ENCODE measurements around the gene FEN1. TPM values are rescaled to one million over a fixed set of nuclear protein-coding genes. Genes with fewer than 3 reads are reported as not detected.

Gene FEN1
- polyA plus RNA-seq, 3 donors, result 3.5 to 6.4 (median 4.3) TPM

GRCh38 chr11:61844909-61845565, 52.3 kb downstream of the FEN1 start:
- no peaks in the 10 kb centered on the region for H3K4me1 Mint-ChIP-seq
- Histone ChIP-seq H3K9ac (ENCODE audit: insufficient read depth, low read length, poor library complexity, severe bottlenecking) (no peak overlapping the region), H3K4me1 (ENCODE audit: control insufficient read depth in 1 of 2, insufficient read depth in 2 of 2, low read length in 2 of 2) (no peaks in the 10 kb centered on the region), H3K9me3 (replicated peaks in 1 of 2; ENCODE audit: control insufficient read depth in 1 of 2, insufficient read depth in 1 of 2, low read length in 2 of 2) (no peaks in the 10 kb centered on the region), H3K4me2 (replicated peaks; ENCODE audit: extremely low read depth, low read length, poor library complexity, severe bottlenecking) (no peak overlapping the region), H3K36me3 (replicated peaks in 1 of 2; ENCODE audit: control insufficient read depth in 1 of 2, insufficient read depth in 2 of 2, low read length in 2 of 2) (peaks cover 19 to 61% of the 10 kb centered on the region in 2 donors), H4K20me1 (ENCODE audit: insufficient read depth, low read length) (no peaks in the 10 kb centered on the region), H3K79me2 (ENCODE audit: insufficient read depth, low read length) (no peaks in the 10 kb centered on the region), H2AFZ (ENCODE audit: insufficient read depth, low read depth, low read length, poor library complexity, severe bottlenecking) (no peak overlapping the region), H3K27ac (ENCODE audit: low read depth in 1 of 2, low read length in 2 of 2) (no peak overlapping the region), H3K27me3 (ENCODE audit: control insufficient read depth in 2 of 2, insufficient read depth in 2 of 2, low read length in 2 of 2) (no peaks in the 10 kb centered on the region), H3K4me3 (replicated peaks in 1 of 3; ENCODE audit: low read depth in 2 of 3, low read length in 3 of 3) (no peak overlapping the region)
- peaks cover 0 to 5% (median 0%) of the 10 kb centered on the region in 3 donors for H3K27me3 Mint-ChIP-seq (ENCODE audit: low read depth in 3 of 3)
- TF ChIP-seq CTCF (IDR thresholded peaks at IDR 0.05), result no peak
- H3K4me3 Mint-ChIP-seq, result no peak overlapping the region
- peaks cover 44 to 93% of the 10 kb centered on the region in 2 donors for H3K36me3 Mint-ChIP-seq
- intact Hi-C loops (cut with micrococcal nuclease), result no loop called here
- peaks cover 0 to 2% (median 0%) of the 10 kb centered on the region in 7 donors for H3K9me3 Mint-ChIP-seq
- H3K27ac Mint-ChIP-seq, result peak overlapping the region in 2 of 7 donors; percentile 61
- 100% methylated on average over 4 of the region's 16 CpGs for WGBS (ENCODE audit: insufficient coverage)
- no peak for DNase-seq

- peaks cover 0 to 5% (median 0%) of the 10 kb centered on the region in 3 donors for H3K27me3 Mint-ChIP-seq (ENCODE audit: low read depth in 3 of 3)
- Histone ChIP-seq H3K9ac (ENCODE audit: insufficient read depth, low read length, poor library complexity, severe bottlenecking) (no peak overlapping the region), H3K36me3 (replicated peaks in 1 of 2; ENCODE audit: control insufficient read depth in 1 of 2, insufficient read depth in 2 of 2, low read length in 2 of 2) (peaks cover 18 to 59% of the 10 kb centered on the region in 2 donors), H3K27me3 (ENCODE audit: control insufficient read depth in 2 of 2, insufficient read depth in 2 of 2, low read length in 2 of 2) (no peaks in the 10 kb centered on the region), H3K27ac (ENCODE audit: low read depth in 1 of 2, low read length in 2 of 2) (no peak overlapping the region), H3K79me2 (ENCODE audit: insufficient read depth, low read length) (no peaks in the 10 kb centered on the region), H3K4me2 (replicated peaks; ENCODE audit: extremely low read depth, low read length, poor library complexity, severe bottlenecking) (no peak overlapping the region), H3K4me1 (ENCODE audit: control insufficient read depth in 1 of 2, insufficient read depth in 2 of 2, low read length in 2 of 2) (no peaks in the 10 kb centered on the region), H2AFZ (ENCODE audit: insufficient read depth, low read depth, low read length, poor library complexity, severe bottlenecking) (no peak overlapping the region), H4K20me1 (ENCODE audit: insufficient read depth, low read length) (no peaks in the 10 kb centered on the region), H3K4me3 (replicated peaks in 1 of 3; ENCODE audit: low read depth in 2 of 3, low read length in 3 of 3) (no peak overlapping the region), H3K9me3 (replicated peaks in 1 of 2; ENCODE audit: control insufficient read depth in 1 of 2, insufficient read depth in 1 of 2, low read length in 2 of 2) (no peaks in the 10 kb centered on the region)
- H3K9me3 Mint-ChIP-seq, result peaks cover 0 to 2% (median 0%) of the 10 kb centered on the region in 7 donors
- DNase-seq, result no peak
- no peak for TF ChIP-seq CTCF (IDR thresholded peaks at IDR 0.05)
- no peaks in the 10 kb centered on the region for H3K4me1 Mint-ChIP-seq
- WGBS (ENCODE audit: insufficient coverage), result 98% methylated on average over 7 of the region's 10 CpGs
- intact Hi-C loops (cut with micrococcal nuclease), result no loop called here
- no peak overlapping the region for H3K4me3 Mint-ChIP-seq
- H3K36me3 Mint-ChIP-seq, result peaks cover 34 to 93% of the 10 kb centered on the region in 2 donors
- H3K27ac Mint-ChIP-seq, result peak overlapping the region in 1 of 7 donors; percentile 78
These were observed 53.8 kb downstream of the FEN1 start for GRCh38 chr11:61846362-61847020.

Other genes starting within 250 kb of the FEN1 start
- not detected for gene SYT7, start 211.8 kb upstream of the FEN1 start, polyA plus RNA-seq
- 1 to 10 TPM in 1 of 3 donors, under 1 TPM in 2; 0.16 to 6.7 (median 0.73) TPM for gene DAGLA, start 112.5 kb upstream of the FEN1 start, polyA plus RNA-seq
- gene MYRF, start 40.3 kb upstream of the FEN1 start, polyA plus RNA-seq, result under 1 TPM in 2 of 3 donors, not detected in 1; 0.18 to 0.19 TPM
- gene TMEM258, start 312 bp upstream of the FEN1 start, polyA plus RNA-seq, result 100 to 1,000 TPM; 199 to 224 (median 220) TPM
- gene FADS1, start 24.1 kb downstream of the FEN1 start, polyA plus RNA-seq, result 10 to 100 TPM; 10.6 to 31.8 (median 29.2) TPM
- gene FADS2, start 35.4 kb downstream of the FEN1 start, polyA plus RNA-seq, result 10 to 100 TPM in 1 of 3 donors, 1 to 10 TPM in 2; 5.1 to 19.9 (median 6.4) TPM
- gene FADS3, start 98.6 kb downstream of the FEN1 start, polyA plus RNA-seq, result 1 to 10 TPM; 2.5 to 6.8 (median 5.8) TPM
- under 1 TPM in 1 of 3 donors, not detected in 2; 0.13 TPM for gene RAB3IL1, start 124.7 kb downstream of the FEN1 start, polyA plus RNA-seq
- 10 to 100 TPM in 1 of 3 donors, 1 to 10 TPM in 2; 5.9 to 24.9 (median 7.4) TPM for gene BEST1, start 157.4 kb downstream of the FEN1 start, polyA plus RNA-seq
- gene FTH1, start 174.7 kb downstream of the FEN1 start, polyA plus RNA-seq, result over 10,000 TPM in 2 of 3 donors, 1,000 to 10,000 TPM in 1; 8,968 to 15,394 (median 11,239) TPM

All from CD14-positive monocyte (primary cell).